ENCODE measurements around the gene PIM2.
A peak's percentile ranks its signal among the peaks of the same experiment; 100 is the strongest.

PIM2 gene

GRCh38 chrX:48897157-48897624 lies 21.6 kb downstream of the PIM2 start:
- peak overlapping the region; percentile 91 for H3K27ac ChIP-seq
- CTCF ChIA-PET: no interaction called here
- TF ChIP-seq CTCF (conservative IDR thresholded peaks at IDR 0.05; ENCODE audit: low read depth): no peak
- DNase-seq (ENCODE audit: low spot score): peak; percentile 55
- POLR2A ChIA-PET (ENCODE audit: low non-redundant PET): interaction anchor here (0.5 to 0.6 kb wide), 2 partner anchors 62 to 266 kb away, joined by 3 read pairs; no protein-coding TSS in a partner anchor

DNA sequence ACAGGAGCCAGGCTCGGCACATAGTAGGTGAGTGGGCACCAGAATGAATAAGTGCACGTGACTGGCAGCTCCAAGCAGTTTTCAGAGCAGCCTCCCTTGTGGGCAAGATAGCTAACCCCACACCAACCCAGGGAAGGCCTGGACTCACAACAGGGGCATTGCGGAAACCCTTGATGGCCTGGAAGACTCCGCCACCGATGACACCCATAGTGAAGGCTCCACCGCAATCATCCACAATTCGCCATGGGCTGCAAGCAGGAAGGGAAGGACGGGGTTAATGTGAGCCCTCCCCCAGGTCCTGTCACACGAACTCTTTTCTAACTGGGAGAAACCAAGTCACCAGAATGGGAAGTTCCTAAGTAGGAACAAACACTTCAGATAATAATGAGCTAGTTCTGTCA lies 22.2 kb downstream of the PIM2 start:
- POLR2A ChIA-PET (ENCODE audit: low non-redundant PET): no interaction called here
- peak overlapping the region; percentile 91 for H3K27ac ChIP-seq
- DNase-seq (ENCODE audit: low spot score): no peak
- CTCF ChIA-PET: no interaction called here
- TF ChIP-seq CTCF (conservative IDR thresholded peaks at IDR 0.05; ENCODE audit: low read depth): no peak

- POLR2A ChIA-PET (ENCODE audit: low non-redundant PET): no interaction called here
- no peak for DNase-seq (ENCODE audit: low spot score)
- no peak overlapping the region for H3K27ac ChIP-seq
- CTCF ChIA-PET: no interaction called here
- TF ChIP-seq CTCF (conservative IDR thresholded peaks at IDR 0.05; ENCODE audit: low read depth): no peak
Observed at GRCh38 chrX:48894891-48895290, 23.9 kb downstream of the PIM2 start.

- no peak for TF ChIP-seq CTCF (conservative IDR thresholded peaks at IDR 0.05; ENCODE audit: low read depth)
- H3K27ac ChIP-seq: no peak overlapping the region
- no peak for DNase-seq (ENCODE audit: low spot score)
- POLR2A ChIA-PET (ENCODE audit: low non-redundant PET): no interaction called here
- CTCF ChIA-PET: no interaction called here
Observed at GRCh38 chrX:48893556-48894348, 25.1 kb downstream of the PIM2 start.

- DNase-seq (ENCODE audit: low spot score): no peak
- TF ChIP-seq CTCF (conservative IDR thresholded peaks at IDR 0.05; ENCODE audit: low read depth): no peak
- POLR2A ChIA-PET (ENCODE audit: low non-redundant PET): no interaction called here
- peak overlapping the region; percentile 81; the same call in 1 of the 2 replicates for H3K27ac ChIP-seq
- CTCF ChIA-PET: no interaction called here
Observed at GRCh38 chrX:48892896-48893295, 25.9 kb downstream of the PIM2 start.

DNA sequence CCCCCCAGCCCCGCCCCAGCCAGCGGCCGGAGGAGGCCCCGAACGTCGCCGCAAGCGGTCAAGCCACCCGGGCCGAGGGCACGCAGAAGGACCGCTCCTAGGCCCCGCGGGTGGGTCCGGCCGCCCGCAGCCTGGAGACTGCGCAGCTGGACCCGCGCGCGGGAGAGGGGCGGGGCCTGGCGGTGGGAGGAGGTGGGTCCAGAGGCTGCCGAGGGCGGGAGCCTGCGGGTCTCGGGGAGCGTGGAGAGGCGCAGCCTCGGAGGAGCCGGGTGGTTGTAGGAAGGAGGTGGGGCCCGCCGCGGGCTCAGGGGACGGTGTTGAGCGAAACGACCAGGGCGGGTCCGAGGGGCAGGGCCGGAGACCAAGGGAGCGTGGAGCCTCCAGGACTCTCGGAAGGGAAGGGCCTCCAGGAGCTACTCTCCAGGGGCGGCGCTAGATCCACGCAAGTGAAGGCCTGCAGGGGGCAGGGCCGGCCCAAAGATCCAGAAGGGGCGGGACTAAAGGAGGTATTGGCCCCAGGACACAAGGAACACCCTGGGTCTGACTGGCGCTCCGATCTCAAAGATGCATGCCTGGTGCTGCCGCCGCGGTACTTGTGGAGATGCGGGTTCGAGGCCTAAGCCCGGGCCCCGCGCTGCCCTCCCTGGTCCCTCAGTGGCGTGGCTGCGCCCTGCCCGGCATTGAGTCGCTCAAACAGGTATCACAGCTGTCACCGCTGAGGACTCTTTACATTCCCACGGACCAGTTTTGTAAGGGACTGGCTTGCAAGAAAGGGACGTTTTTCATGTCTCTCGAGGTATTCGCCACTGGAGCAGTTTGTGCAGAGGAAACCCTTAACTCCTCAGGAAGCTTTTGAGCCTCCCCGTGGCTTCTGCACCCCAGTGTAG lies 27.2 kb downstream of the PIM2 start:
- ChIA-PET POLR2A (ENCODE audit: low non-redundant PET) (no interaction called here), CTCF (interaction anchor here (0.5 to 0.7 kb wide), 3 partner anchors 23 to 136 kb away, joined by 3 to 4 read pairs (median 3); no protein-coding TSS in a partner anchor)
- peak; percentile 69 for DNase-seq (ENCODE audit: low spot score)
- peak; percentile 37 for TF ChIP-seq CTCF (conservative IDR thresholded peaks at IDR 0.05; ENCODE audit: low read depth)
- peak overlapping the region; percentile 81 for H3K27ac ChIP-seq

Measured in RWPE1 (cell line).